ENCODE measurements around the gene APCDD1.

The APCDD1 gene

GRCh38 chr18:10453806-10454680 is at the start of gene APCDD1:
Gene APCDD1, plus strand, starts transcription at chr18:10454635. Its CDS starts 347 bp downstream, at chr18:10454982.
- no peak for DNase-seq

GRCh38 chr18:10405014-10405493 is 49.4 kb upstream of the APCDD1 start:
- DNase-seq, result no peak

- DNase-seq, result no peak
Measured at GRCh38 chr18:10405816-10406663, 48.4 kb upstream of the APCDD1 start.

- no peak for DNase-seq
Measured at GRCh38 chr18:10408131-10408530, 46.3 kb upstream of the APCDD1 start.

GRCh38 chr18:10409041-10409440 is 45.4 kb upstream of the APCDD1 start:
- DNase-seq, result no peak

- no peak for DNase-seq
Measured at GRCh38 chr18:10410472-10411308, 43.7 kb upstream of the APCDD1 start.

GRCh38 chr18:10412933-10413332 is 41.5 kb upstream of the APCDD1 start:
- no peak for DNase-seq

- no peak for DNase-seq
Measured at GRCh38 chr18:10413722-10414121, 40.7 kb upstream of the APCDD1 start.

GRCh38 chr18:10414293-10414842 is 40.1 kb upstream of the APCDD1 start:
- DNase-seq, result no peak

- no peak for DNase-seq
Measured at GRCh38 chr18:10416065-10416464, 38.4 kb upstream of the APCDD1 start.

GRCh38 chr18:10417191-10417590 is 37.2 kb upstream of the APCDD1 start:
- DNase-seq, result no peak

- DNase-seq, result no peak
Measured at GRCh38 chr18:10417664-10418063, 36.8 kb upstream of the APCDD1 start.

- DNase-seq, result no peak
Measured at GRCh38 chr18:10418836-10419235, 35.6 kb upstream of the APCDD1 start.

- no peak for DNase-seq
Measured at GRCh38 chr18:10419420-10420103, 34.9 kb upstream of the APCDD1 start.

- no peak for DNase-seq
Measured at GRCh38 chr18:10420561-10421352, 33.7 kb upstream of the APCDD1 start.

- DNase-seq, result no peak
Measured at GRCh38 chr18:10421859-10422258, 32.6 kb upstream of the APCDD1 start.

- no peak for DNase-seq
Measured at GRCh38 chr18:10422731-10423130, 31.7 kb upstream of the APCDD1 start.

GRCh38 chr18:10424585-10425307 is 29.7 kb upstream of the APCDD1 start:
- DNase-seq, result no peak

- DNase-seq, result no peak
Measured at GRCh38 chr18:10430677-10431076, 23.8 kb upstream of the APCDD1 start.

GRCh38 chr18:10431680-10432079 is 22.8 kb upstream of the APCDD1 start:
- no peak for DNase-seq
